Stimulated activated CD8-positive, alpha-beta memory T cell treated with anti-CD3 and anti-CD28 coated beads, Interleukin-2, amount 100 ng/mL, for 48 hours (primary cell): ENCODE results near the gene SCNM1.
"Not testable (repeated sequence)": the region's sequence is repeated elsewhere in the genome, so short reads cannot be mapped to it uniquely, and the experiment has no call there.

ENCODE experiments used
- DNase-seq, 2 donors: peaks; one replicate each; pipeline ENCODE4 v3.0.0-alpha.2; 2020; ENCODE audit warnings: low read depth in 2 of 2

Gene SCNM1

GRCh38 chr1:151146412-151147131, 19.4 kb upstream of the SCNM1 start, which contains the start of gene SEMA6C:
Gene SEMA6C (minus strand): TSS chr1:151146631. CDS start chr1:151142621, 4,010 bp downstream.
- DNase-seq = peak; percentile 84 to 88

GRCh38 chr1:151147132-151147503, 18.8 kb upstream of the SCNM1 start:
- DNase-seq = no peak

GRCh38 chr1:151147665-151148064, 18.3 kb upstream of the SCNM1 start:
- no peak for DNase-seq

GRCh38 chr1:151156515-151156819, 9.5 kb upstream of the SCNM1 start, which contains the start of gene TNFAIP8L2:
Gene TNFAIP8L2 (plus strand): TSS chr1:151156649. CDS start chr1:151158698, 2,049 bp downstream.
- DNase-seq = peak; percentile 67 to 77

- DNase-seq = peak; percentile 40 to 50
Measured at GRCh38 chr1:151157067-151157531, 8.8 kb upstream of the SCNM1 start.

GRCh38 chr1:151158326-151158725, 7.6 kb upstream of the SCNM1 start:
- DNase-seq = peak; percentile 49 to 54

- no peak for DNase-seq
Measured at GRCh38 chr1:151158751-151159251, 7.1 kb upstream of the SCNM1 start.

GRCh38 chr1:151159373-151159772, 6.6 kb upstream of the SCNM1 start:
- no peak for DNase-seq

GRCh38 chr1:151164732-151165280, 1.1 kb upstream of the SCNM1 start:
- DNase-seq = no peak

- no peak for DNase-seq
Measured at GRCh38 chr1:151165281-151165737, 635 bp upstream of the SCNM1 start.

GRCh38 chr1:151166505-151166956, 587 bp downstream of the SCNM1 start:
- no peak for DNase-seq

- no peak for DNase-seq
Measured at GRCh38 chr1:151167116-151167515, 1.2 kb downstream of the SCNM1 start.

GRCh38 chr1:151171190-151171589, 5.2 kb downstream of the SCNM1 start:
- DNase-seq = no peak

- DNase-seq = no peak
Measured at GRCh38 chr1:151175041-151175741, 9.2 kb downstream of the SCNM1 start.

GRCh38 chr1:151175863-151176262, 9.9 kb downstream of the SCNM1 start, which contains the start of gene TMOD4:
Gene TMOD4 (minus strand): TSS chr1:151175981. CDS start chr1:151174875, 1,106 bp downstream.
- DNase-seq = no peak

GRCh38 chr1:151176514-151177045, 10.6 kb downstream of the SCNM1 start:
- no peak for DNase-seq

- DNase-seq = no peak
Measured at GRCh38 chr1:151184211-151184610, 18.3 kb downstream of the SCNM1 start.

- DNase-seq = no peak
Measured at GRCh38 chr1:151187205-151187604, 21.3 kb downstream of the SCNM1 start.

- not testable (repeated sequence) for DNase-seq
Measured at GRCh38 chr1:151188667-151189066, 22.7 kb downstream of the SCNM1 start.

- DNase-seq = peak; percentile 73 to 74
Measured at GRCh38 chr1:151189637-151190445, 23.9 kb downstream of the SCNM1 start, which contains the start of gene VPS72. Gene VPS72 (minus strand): TSS chr1:151190197. CDS start chr1:151190121, 76 bp downstream.

- no peak for DNase-seq
Measured at GRCh38 chr1:151192047-151192446, 26.1 kb downstream of the SCNM1 start.
